Measurements from ENCODE around the gene PRKAB2. TPM values are rescaled to one million over a fixed set of nuclear protein-coding genes. Genes with fewer than 3 reads are reported as not detected.

PRKAB2 gene
- total RNA-seq, 1 experiment from 2014 or later = 17.8 TPM

- Histone ChIP-seq H4K91ac (ENCODE audit: insufficient read length, low read depth, low read length) (no peak overlapping the region), H3K23me2 (ENCODE audit: insufficient read length, low read depth, low read length, poor library complexity, severe bottlenecking) (no peaks in the 10 kb centered on the region), H3K9me3 (ENCODE audit: control insufficient read depth, low read depth, low read length) (no peaks in the 10 kb centered on the region), H2BK12ac (ENCODE audit: insufficient read length, low read depth, low read length) (no peak overlapping the region), H3K4me1 (ENCODE audit: insufficient read depth, low read length) (no peaks in the 10 kb centered on the region; the same call in 1 of the 2 replicates), H3K14ac (ENCODE audit: insufficient read depth, low read length) (no peak overlapping the region; the same call in 1 of the 2 replicates), H2BK15ac (ENCODE audit: low read depth, low read length) (no peak overlapping the region), H3K23ac (ENCODE audit: insufficient read length, low read depth, low read length) (no peak overlapping the region), H3K27ac (ENCODE audit: insufficient read length, low read depth, low read length) (no peak overlapping the region), H4K5ac (ENCODE audit: insufficient read length, low read depth, low read length) (no peak overlapping the region), H4K8ac (replicated peaks; ENCODE audit: insufficient read length, low read depth, low read length) (no peak overlapping the region), H4K20me1 (ENCODE audit: control insufficient read depth, insufficient read depth, insufficient read length) (no peaks in the 10 kb centered on the region), H2BK20ac (ENCODE audit: low read depth, low read length, poor library complexity, severe bottlenecking) (no peak overlapping the region), H2AFZ (ENCODE audit: low read length) (no peak overlapping the region), H3K27me3 (ENCODE audit: insufficient read depth, low read length) (no peaks in the 10 kb centered on the region), H3K4ac (ENCODE audit: low read depth, low read length) (no peak overlapping the region), H2BK120ac (ENCODE audit: low read depth, low read length, poor library complexity, severe bottlenecking) (no peak overlapping the region), H3K4me2 (ENCODE audit: insufficient read depth, insufficient read length, low read length) (no peak overlapping the region), H3K18ac (ENCODE audit: insufficient read length, low read depth, low read length) (no peak overlapping the region), H2BK5ac (ENCODE audit: insufficient read length, low read length) (no peak overlapping the region), H3K79me1 (ENCODE audit: insufficient read depth, low read depth, low read length, poor library complexity, severe bottlenecking) (no peaks in the 10 kb centered on the region), H3K9ac (ENCODE audit: extremely low read depth, insufficient read length, low read length) (no peak overlapping the region), H3K79me2 (ENCODE audit: insufficient read depth, low read length) (0 out of 2 replicates have a peak, but pooled peaks cover 1% of the 10 kb centered on the region), H3K56ac (ENCODE audit: insufficient read length, low read depth, low read length) (no peak overlapping the region), H3T11ph (ENCODE audit: low read length) (no peak overlapping the region), H2AK5ac (ENCODE audit: insufficient read length, low read length) (no peak overlapping the region)
- TF ChIP-seq CTCF (conservative IDR thresholded peaks at IDR 0.05) = no peak
- Mint-ChIP-seq H3K27me3 (ENCODE audit: low read depth) (no peaks in the 10 kb centered on the region), H3K36me3 (ENCODE audit: insufficient read depth in 1 of 3, low read depth in 3 of 3) (peaks cover 4 to 24% (median 15%) of the 10 kb centered on the region in 3 experiments; a peak in 5 of 7 replicates), H3K4me1 (peaks cover 12% of the 10 kb centered on the region in 2 experiments), H3K4me3 (no peak overlapping the region; a peak in 1 of 5 replicates), H3K9me3 (peaks cover 0 to 16% of the 10 kb centered on the region in 2 experiments; a peak in 3 of 5 replicates), H3K27ac (no peak overlapping the region)
- no CpG with 5 or more reads among the region's 36 CpGs for WGBS (ENCODE audit: extremely low coverage, insufficient read length, low lambda C conversion rate)
- peak; percentile 37 for DNase-seq
Observed at GRCh38 chr1:147177611-147178380, 5.5 kb upstream of the PRKAB2 start.
